Dermis blood vessel endothelial cell (primary cell): Measurements from ENCODE around the gene IQCN. TPM values are rescaled to one million over a fixed set of nuclear protein-coding genes. Genes with fewer than 3 reads are reported as not detected.
"Not testable (repeated sequence)": the region's sequence is repeated elsewhere in the genome, so short reads cannot be mapped to it uniquely, and the experiment has no call there.

Experiments used
- DNase-seq: peaks from one replicate; pipeline ENCODE4 v3.0.0; 2010
- total RNA-seq: library from RNA; depleted of rRNA; stranded (reverse); fragments of >200 nt; gene quantifications from 2 replicates; pipeline ENCODE4 v1.2.3, GENCODE V29; 2014

IQCN gene
- total RNA-seq, 1 donor from 2014 or later: 0.17 TPM

DNA sequence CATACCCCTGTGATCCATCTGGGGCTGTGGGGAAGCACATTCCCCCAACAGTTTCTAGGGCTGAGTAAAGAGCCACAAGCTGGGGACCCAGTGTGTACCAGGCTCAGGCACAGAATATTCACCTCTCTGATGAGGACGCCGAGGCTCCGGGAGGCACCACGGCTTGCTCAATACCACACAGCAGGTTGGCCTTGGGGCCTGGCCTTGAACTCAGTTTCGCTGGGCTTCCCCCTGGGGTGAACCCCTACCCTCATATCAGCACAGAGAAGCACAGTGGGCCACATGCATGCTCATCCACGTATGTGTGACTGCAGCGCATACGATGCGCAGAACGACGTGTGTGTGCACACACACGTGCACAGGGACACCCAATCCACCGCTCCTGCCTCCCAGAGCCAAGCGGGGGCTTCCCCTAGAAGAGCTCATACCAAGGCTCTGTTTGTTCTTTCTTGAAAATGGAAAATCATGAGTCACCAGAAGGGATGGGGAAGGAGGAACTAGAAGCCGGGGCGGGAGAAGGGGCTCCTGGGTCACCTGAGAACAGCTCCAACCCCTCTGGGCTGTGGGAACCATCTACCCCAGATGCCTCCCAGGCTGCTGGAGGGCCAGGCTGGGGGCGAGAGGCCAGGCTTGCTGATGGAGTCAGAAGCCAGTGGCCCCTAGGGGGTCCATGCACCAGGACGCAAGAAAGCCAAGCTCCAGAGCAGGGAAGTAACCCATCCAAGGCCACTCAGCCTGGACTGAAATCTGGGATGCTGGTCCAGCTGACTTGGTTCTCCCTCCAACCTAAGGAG is 43.1 kb downstream of the IQCN start:
- DNase-seq: no peak

DNA sequence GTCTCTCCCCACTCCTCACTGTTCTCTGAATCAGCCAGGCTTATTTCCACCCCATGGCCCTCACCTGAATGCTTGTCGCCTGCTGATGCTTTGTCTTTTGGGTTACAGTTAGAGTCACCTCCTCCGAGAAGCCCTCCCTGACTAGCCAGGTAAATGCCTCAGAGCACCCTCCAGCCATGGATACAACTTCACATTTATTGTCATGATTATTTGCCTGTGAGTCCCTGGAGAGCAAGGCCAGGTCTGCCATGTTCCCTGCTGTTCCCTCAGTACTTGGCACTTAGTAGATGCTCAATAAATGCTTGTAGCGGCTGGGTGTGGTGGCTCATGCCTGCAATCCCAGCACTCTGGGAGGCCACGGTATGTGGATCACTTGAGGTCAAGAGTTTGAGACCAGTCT is 44.3 kb downstream of the IQCN start:
- no peak for DNase-seq

DNA sequence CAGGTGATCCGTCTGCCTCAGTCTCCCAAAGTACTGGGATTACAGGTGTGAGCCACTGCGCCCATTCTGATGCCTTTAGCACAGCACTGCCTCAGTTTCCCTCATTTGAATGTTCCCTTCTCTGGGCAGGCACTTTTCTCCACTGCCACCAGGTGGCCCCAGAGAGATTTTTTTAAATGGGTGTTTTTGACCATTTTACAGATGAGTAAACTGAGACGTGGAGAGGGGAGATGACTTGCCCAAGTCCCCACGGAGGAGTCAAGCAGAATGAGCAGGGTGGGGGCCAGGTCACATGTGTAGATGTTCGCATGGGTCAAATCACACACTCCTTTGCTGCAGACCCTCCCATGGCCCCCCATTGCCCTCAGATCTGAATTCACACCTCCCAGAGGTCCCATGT is 44.8 kb downstream of the IQCN start:
- no peak for DNase-seq

DNA sequence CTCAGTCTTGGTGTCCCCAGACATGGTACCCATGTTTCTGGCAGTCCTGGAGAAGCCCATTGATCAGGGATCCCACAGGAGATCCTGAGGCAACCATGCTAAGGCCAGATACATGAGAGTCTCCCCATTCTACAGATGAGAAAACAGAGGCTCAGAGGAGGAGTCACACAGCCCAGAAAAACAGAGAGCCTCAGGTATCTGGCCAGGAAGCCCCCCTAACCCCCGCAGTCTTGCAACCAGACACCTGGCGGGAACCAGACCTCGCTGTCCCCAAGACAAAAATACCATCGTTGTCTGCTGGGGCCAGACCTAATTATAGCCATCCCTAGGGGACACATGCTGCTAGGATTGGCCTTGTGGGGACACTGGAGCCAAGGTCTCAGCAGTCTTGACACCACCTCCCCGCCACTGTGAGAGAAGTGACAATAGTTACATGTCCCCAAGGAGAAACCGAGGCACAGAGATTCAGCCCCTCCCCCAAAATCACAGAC is 46.4 kb downstream of the IQCN start:
- no peak for DNase-seq

DNA sequence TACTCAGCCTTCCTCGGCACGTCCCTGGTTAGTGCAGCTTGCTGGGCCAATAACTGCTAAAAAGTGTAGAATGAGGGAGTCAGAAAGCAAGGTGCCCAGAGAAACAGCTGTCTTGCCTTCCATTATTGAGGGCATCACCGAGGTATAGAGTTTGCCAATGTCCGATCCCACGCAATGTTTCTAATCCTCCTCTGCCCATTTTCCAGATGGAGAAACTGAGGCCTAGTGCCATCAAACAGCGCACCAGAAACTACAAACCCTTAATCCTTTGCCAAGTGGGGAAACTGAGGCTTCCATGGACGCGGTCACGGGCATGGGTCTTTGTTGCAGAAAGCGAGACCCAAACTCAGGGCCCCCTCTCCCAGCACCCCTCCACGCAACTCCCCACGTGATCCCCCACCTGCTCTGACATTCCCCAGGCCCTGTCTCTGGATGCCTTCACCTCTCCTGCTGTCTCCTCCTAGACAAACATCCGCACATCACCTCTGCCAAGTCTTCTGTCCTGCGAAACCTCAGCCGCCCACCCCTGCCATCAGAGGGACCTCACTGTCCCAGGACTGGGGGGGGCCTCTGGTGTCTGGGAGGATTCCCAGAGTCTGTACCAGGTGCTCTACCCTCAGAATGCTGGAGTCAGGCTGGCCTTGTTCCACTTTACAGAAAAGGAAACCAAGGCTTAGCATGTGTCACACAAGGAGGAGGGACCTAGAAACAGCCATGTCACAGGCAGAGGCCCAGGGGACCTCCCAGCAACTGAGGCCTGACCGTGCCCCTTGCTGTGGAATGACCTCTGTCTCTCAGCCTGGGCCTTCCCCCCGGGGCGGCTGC is 47.1 kb downstream of the IQCN start:
- DNase-seq: no peak

DNA sequence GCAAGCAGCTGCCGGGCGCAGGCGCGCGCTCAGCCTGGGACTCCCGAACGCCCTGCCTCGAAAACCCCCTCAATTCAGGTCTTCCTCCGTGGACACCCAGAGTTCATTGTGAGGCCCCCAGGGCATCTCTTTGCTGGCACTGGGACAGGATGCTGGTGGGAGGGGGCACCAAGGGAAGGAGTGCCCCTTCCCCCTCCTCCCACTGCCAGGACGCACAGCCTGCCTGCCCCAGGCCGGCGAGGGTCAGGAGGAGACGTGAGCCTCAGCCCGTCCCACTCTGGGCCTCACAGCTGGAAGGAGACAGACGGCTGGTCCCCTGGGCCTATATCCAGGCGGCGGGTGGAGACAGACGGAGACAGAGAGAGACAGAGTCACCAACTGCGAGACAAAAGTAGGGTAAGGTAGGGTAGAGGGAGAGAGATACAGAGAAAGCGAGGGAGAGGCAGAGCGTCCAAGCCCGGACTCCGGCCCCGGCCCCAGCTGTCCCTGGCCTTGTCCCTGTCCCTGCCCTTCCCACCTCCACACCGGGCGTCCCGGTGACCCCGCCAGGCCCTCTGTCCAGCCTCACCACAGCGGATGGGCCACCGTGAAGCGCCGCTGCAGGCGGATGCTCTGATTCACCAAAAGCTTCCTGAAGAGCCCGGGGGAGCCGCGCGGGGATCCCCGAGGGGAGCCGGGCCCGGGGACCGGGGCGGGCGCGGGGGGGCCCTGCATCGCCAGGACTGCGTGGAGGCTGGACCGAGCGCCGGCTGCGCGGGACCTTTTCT is 48.4 kb downstream of the IQCN start, which contains the start of gene PDE4C:
TSS of gene PDE4C (minus strand) at position 737 of the 767 bp plus-strand sequence. CDS start at position 714, 23 bp downstream.
- peak; percentile 39 for DNase-seq

DNA sequence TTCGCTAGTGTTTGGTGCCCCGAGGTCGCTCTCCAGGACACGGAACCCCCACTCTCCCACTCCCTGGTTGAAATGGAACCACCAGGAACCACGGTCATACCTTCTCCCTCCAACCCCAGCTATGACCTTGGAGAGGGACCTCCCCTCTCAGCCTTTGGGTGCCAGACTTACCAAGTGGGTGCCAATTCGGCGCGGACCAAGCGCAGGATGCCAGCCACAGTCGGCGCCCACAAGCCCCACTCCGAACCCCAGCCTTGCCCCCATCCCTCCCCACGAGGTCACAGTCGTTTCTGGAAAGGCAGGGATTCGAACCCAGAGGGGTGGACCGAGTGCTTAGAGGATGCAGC is 48.9 kb downstream of the IQCN start:
- DNase-seq: no peak

DNA sequence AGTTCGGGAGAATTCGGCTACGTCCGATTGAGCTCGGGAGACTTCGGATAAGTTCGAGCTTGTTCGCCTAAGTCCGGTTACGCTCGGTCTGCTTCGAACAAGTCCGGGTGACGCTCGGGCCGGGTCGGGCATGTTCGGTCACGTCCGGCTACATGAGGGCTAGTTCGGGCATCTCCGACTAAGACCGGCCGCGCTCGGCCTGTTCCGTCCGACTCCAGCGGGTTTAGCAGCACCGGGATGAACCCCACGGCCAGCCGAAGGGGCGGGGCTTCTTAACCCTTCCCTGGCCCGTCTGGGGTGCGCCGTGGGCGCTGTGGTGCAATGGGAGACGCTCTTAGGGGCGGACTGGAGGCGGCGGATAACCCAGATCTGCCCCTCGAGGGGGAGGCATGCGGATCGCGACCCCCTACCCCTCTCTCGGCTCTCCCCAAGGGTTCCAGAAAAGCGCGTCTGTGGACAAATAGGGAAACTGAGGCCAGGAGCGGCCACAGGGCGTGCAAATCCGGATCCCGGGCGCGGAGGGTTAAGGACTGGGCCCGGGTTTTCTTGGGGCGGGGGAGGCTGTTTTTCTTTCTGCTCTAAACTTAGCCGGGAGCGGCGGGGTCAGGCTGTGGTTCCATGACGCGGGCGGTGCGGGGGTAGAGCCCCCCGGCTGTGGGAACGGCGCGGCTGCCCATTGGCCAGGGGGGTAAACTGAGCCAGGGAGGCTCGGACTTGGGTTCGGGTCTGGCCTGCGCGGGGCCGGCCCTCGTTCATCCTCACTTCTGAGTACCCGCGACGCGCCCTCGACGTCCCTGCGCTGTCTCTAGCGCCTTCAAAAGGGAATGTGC is 49.5 kb downstream of the IQCN start:
- peak; percentile 100 for DNase-seq

DNA sequence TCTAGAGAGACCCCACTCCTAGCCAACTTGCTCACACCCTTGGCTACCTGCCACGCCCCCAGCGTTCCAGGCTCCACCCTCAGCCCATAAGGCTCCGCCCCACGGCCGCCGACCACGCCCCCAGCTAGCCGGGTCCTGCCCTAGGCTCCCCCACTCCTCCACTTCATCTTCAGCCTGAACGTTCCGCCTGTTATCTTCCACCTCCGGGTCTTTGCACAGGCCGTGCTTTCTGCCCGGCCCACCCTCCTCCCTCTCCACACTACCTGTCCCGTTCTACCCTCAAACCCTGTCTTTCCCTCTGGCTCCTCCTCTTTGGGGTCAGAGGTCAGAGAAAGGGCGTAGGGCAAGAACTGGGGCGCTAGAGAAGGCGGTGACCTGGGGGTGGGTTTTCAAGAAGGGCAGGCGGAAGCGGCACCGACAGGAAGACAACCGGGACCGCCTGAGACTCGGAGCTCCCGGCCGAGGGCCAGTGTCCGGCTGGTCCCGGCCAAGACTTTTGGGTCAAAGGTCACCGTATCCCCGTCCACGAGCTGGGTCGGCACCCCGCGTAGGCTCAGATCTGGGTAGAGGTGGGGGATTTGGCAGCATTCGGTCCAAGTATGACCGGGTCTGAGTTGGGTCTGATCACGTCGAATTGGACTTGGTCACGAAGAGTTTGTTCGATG is 50.3 kb downstream of the IQCN start:
- DNase-seq: peak; percentile 33

DNA sequence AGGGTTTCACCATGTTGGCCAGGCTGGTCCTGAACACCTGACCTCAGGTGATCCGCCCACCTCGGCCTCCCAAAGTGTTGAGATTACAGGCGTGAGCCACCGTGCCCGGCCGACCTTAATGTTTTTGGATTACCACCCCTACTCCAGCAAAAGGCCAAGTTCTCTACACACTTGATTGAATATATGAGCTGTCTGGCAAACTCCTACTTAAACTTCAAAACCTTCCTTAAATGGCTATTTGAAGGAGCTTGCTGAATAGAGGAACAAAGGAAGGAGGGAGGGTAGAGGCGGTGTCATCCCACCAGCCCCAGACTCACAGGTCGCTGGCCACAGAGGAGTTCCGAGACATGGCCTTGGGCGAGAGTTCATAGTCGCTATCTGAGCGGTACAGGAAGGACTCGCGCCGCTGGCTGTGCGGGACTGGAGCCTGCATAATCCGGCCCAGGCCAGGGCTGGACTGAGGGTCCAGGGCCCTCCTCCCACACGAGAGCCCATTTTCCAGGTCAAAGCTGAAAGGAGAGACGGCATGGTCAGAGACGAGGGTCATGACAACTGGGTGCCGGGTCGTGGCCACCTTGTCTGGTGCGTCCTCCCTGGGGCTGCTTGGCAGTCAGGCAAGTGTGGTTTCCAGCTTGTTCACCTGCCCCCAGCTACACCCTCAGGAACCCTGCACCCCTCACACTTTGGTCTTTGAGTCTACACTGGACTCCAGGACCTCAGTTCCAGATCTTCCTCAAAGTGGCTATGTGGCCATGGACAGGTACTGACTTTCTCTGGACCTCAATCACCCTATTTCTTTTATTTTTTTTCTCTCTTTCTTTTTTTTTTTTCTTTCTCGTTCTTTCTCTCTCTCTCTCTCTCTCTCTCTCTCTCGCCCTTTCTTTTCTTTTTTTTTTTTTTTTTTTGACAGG is 52.2 kb downstream of the IQCN start:
- DNase-seq: no peak

DNA sequence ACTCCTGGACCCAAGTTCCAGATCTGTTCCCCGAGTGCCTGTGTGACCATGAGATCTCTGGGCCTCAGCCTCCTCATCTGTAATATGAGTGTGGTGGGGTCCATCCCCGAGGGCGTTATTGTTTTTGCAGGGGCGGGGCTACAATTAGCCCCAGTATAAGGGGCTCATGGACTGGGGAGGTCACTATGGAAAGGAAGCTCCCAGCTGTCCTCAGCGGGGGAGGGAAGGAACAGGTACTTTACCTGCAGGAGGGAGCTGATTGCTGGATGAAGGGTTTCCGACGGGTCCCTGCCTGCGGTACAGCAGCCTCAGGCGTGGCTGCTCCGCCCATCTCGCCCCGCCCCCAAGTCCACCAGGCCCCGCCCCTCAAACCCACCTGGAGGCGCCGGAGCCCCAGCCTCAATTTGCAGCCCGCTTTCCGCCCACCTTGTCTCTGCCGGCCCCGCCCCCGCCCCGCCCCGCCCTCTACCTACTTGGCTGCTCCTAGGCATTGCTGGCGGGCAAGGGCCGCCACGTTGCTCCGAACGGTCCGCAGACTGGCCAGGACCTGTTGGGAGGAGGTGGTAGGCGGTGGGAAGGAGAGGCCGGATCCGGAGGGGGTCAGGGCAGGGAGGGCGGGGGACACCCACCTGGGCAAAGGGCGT is 53.5 kb downstream of the IQCN start:
- DNase-seq: no peak

DNA sequence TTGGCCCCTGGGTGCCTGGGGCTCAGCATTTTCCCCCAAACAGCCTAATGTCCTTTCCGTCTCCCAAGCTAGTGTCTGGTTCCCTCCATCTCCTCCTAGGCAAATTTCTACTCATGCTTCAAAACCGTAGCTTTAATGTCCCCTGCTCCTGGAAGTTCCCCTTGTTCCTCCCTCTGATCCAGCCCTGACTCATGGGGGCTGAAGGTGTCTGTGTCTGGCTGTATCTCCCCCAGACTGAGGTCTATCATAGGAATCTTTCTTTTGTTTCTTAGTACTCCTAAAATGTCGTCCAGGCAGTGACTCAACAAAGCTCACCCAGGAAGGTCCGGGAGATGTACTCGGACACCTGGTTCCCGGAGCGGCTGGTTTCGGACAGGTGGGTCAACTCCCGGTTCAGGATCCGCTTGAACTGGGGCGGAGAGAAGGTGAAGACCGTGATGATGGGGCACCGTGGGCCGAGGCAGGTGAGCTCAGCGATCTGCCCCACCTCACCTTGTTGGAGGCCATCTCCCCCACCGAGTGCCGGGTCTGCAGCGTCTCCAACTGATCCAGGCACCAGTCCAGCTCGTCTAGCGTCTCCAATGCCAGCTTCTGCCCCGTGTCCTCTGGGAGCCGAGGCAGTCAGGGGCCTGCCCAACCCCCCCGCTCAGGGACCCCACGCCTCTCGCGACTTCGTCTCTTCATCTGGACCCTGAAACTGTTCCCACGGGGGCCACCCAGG is 54.2 kb downstream of the IQCN start:
- no peak for DNase-seq

DNA sequence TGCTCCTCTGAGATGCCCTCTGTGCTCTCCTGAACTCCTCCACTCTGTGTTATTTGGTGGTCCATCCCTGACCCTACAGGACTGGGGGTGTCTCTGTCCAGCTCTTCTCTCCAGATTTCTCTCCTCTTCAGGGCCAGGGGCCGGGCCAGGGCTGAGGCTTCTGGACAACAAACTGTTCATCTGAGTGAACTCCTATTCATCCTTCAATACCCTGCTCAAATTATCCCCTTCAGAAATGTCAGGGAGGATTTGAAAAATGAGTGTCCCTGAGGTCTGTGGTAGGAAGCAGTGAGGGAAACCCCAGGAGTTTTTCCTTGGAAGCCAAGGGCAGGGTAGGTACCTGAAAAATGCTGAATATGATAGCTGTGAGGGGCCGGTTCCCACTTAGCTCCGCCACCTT is 55.7 kb downstream of the IQCN start:
- no peak for DNase-seq

DNA sequence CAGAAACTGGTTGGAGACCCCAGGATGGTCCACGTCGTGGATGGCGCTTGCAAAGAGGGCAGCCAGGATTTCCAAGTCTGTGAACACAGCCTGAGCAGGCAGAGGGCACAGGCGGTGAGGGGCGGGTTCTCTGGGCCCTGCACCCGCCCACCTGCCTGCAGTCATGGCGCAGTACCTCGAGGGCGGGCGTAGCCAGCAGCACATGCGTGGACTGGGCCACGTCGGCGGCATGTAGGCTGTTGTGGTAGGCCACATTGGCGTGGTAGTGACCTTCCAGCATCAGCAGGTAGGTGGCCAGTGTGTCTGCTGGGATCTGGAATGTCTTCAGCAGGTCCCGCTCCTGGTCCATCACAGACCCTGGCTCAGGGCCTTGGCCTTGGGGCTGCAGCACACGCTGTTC is 56.1 kb downstream of the IQCN start:
- no peak for DNase-seq

DNA sequence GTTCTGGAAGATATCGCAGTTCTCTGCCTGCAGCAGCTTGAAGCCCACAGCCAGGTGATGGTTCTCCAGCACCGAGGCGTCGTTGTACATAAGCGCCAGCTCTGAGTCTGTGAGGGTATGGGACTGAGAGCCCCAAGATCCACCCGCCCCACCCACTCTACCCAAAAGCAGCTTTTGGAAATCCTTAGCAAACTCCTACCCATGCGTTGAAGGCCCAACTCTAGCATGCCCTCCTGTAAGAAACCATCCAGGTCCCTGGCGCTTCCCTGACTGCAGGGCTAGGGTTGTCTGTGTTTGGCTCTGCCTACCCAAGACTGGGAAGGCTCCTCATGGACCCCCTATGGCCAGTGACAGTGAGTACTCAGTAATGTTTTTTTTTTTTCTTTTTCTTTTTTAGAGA is 57.5 kb downstream of the IQCN start:
- DNase-seq: no peak

DNA sequence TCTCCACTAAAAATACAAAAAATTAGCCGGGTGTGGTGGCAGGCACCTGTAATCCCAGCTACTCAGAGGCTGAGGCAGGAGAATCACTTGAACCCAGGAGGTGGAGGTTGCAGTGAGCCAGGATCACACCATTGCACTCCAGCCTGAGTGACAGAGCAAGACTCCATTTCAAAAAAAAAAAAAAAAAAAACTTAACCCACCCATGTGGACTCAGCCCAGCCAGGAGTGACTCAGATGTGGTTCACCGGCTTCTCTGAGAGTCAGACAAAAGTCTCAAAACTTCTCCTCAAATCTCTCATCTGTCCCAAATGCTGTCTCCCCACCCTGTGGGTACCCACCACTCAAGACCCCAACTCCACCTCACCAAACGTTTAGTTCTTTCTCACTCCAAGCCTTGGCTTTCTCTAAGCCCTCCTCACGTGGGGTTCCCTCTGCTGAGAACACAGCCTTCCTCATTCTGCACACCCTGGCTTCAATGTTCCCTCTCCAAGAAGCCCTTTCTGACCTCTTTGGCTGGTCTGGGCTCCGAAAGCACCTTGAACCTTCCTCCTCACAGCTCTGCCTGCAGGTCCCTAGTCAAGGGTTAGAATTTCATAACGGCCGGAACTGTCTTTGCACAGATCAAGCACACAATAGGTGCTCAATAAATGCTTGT is 59.3 kb downstream of the IQCN start:
- no peak for DNase-seq

DNA sequence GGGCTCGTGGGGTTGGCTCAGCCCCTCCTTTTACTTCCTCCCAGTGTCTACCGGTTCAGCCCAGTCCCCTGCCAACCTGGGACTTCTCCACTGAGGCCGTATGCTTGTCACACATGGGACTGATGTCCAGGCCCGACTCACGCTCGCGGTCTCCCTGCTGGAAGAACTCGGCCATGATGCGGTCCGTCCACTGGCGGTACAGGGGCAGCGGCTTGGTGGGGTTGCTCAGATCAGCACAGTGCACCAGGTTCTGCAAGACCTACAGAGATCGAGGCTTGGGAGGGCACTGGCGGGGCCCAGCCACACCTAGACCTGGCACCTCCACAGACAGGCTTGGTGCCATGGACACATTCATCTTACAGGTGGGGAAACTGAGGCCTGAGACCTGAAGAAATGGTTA is 62.6 kb downstream of the IQCN start:
- DNase-seq: no peak

DNA sequence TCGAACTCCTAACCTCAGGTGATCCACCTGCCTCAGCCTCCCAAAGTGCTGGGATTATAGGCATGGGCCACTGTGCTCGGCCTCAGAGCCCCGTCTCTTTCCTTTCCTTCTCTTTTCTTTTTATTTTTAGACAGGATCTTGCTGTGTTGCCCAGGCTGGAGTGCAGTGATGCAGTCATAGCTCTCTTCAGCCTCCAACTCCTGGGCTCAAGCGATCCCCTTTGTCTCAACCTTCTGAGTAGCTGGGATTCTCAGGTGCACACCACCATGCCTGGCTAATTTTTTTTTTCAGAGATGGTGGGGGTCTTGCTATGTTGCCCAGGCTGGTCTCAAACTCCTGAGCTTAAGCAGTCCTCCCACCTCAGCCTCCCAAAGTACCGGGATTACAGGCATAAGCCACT is 64.3 kb downstream of the IQCN start:
- not testable (repeated sequence) for DNase-seq
